Measurements from ENCODE around the gene FARS2. TPM values are rescaled to one million over a fixed set of nuclear protein-coding genes. Genes with fewer than 3 reads are reported as not detected.

FARS2 gene
- polyA plus RNA-seq, 2 donors, result 5.0 to 10.5 TPM

DNA sequence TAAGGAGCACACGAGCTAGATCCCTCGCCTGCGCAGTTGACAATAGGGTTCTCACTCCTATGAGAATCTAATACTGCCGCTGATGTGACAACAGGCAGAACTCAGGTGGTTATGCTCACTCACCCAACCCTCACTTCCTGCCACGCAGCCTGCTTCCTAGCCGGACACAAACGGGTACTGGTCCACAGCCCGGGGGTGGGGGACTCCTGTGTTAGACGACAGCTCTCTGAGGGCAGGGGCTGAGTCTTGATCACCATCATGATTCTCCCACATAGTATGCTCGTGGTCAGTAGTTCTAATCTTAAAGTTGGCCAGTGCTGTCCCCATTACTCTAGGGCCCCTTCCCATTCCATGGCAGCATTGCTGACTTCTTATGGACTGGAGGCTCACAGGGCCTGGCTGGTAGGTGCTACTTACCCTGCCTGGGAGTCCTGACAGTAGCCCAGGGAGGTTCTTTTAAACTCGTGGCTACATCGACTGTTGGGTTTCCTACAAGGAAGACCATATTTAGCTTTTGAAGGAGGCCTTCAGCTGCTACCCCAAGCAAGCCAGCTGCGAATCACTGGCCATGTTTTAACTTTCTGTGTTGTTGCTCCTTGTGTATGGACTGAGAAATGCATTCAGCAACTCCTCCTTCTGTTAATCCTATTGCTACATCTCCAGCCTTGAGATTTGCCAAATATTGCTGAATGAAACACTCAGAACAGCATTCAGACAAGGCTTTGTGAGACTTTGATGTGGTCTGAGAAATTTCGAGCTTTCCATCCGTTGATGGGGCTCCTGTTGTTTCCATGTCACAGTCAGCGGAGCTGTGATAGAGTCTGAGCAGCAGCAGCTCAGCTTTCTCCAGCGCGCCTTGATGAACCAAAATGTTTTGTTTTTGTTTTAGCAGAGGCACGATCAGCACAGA lies 445.1 kb downstream of the FARS2 start:
- 82 to 88% methylated on average over 19 of the region's 19 CpGs for WGBS, 2 donors

GRCh38 chr6:5707281-5708045 lies 446.1 kb downstream of the FARS2 start:
- no peak overlapping the region for H3K27ac ChIP-seq (ENCODE audit: low read depth in 2 of 2, low read length in 1 of 2)
- no peaks in the 10 kb centered on the region for H3K9me3 ChIP-seq (ENCODE audit: control insufficient read depth in 2 of 2, insufficient read depth in 1 of 2, low read depth in 1 of 2, low read length in 1 of 2)
- no peak overlapping the region for H3K4me3 ChIP-seq (ENCODE audit: low read depth in 1 of 2, low read length in 2 of 2)
- peaks cover 0 to 3% of the 10 kb centered on the region in 2 donors for H3K36me3 ChIP-seq (ENCODE audit: control insufficient read depth in 2 of 2, insufficient read depth in 2 of 2, low read length in 1 of 2)
- 96% methylated on average over 17 of the region's 17 CpGs for WGBS, 2 donors
- no peaks in the 10 kb centered on the region for H3K4me1 ChIP-seq (ENCODE audit: control insufficient read depth in 2 of 2, insufficient read depth in 2 of 2, low read length in 1 of 2)
- H3K27me3 ChIP-seq (ENCODE audit: control insufficient read depth in 1 of 2, insufficient read depth in 2 of 2, low read length in 2 of 2), result no peaks in the 10 kb centered on the region

More for the DNA sequence above, 445.1 kb downstream of the FARS2 start:
- H3K9me3 ChIP-seq (ENCODE audit: control insufficient read depth in 2 of 2, insufficient read depth in 1 of 2, low read depth in 1 of 2, low read length in 1 of 2), result no peaks in the 10 kb centered on the region
- H3K4me1 ChIP-seq (ENCODE audit: control insufficient read depth in 2 of 2, insufficient read depth in 2 of 2, low read length in 1 of 2), result no peaks in the 10 kb centered on the region
- no peak overlapping the region for H3K4me3 ChIP-seq (ENCODE audit: low read depth in 1 of 2, low read length in 2 of 2)
- peaks cover 0 to 3% of the 10 kb centered on the region in 2 donors for H3K36me3 ChIP-seq (ENCODE audit: control insufficient read depth in 2 of 2, insufficient read depth in 2 of 2, low read length in 1 of 2)
- H3K27me3 ChIP-seq (ENCODE audit: control insufficient read depth in 1 of 2, insufficient read depth in 2 of 2, low read length in 2 of 2), result no peaks in the 10 kb centered on the region
- no peak overlapping the region for H3K27ac ChIP-seq (ENCODE audit: low read depth in 2 of 2, low read length in 1 of 2)

DNA sequence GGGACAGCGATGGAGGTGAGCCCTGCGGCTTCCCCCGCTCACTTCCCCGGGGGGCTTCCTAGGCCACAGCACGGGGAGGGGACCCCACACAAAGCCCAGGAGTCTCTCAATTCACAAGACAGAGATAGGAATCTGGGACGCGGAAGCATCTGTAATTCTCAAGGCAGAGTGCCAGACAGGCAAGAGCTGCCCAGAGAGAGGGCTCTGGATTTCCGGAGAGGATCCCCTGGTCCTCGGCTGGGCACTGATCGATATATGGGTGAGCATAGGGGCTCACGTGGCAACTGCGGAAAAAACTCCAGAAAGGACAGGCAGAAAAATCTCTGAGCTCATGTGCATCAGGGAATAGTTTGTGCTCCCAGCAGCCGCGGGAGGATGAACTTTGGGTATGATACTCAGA lies 449.2 kb downstream of the FARS2 start:
- WGBS, 2 donors, result 85 to 93% methylated on average over 14 of the region's 14 CpGs
- Histone ChIP-seq H3K27me3 (ENCODE audit: control insufficient read depth in 1 of 2, insufficient read depth in 2 of 2, low read length in 2 of 2) (no peaks in the 10 kb centered on the region), H3K9me3 (ENCODE audit: control insufficient read depth in 2 of 2, insufficient read depth in 1 of 2, low read depth in 1 of 2, low read length in 1 of 2) (no peaks in the 10 kb centered on the region), H3K36me3 (ENCODE audit: control insufficient read depth in 2 of 2, insufficient read depth in 2 of 2, low read length in 1 of 2) (no peaks in the 10 kb centered on the region), H3K4me1 (ENCODE audit: control insufficient read depth in 2 of 2, insufficient read depth in 2 of 2, low read length in 1 of 2) (no peaks in the 10 kb centered on the region), H3K4me3 (ENCODE audit: low read depth in 1 of 2, low read length in 2 of 2) (no peak overlapping the region), H3K27ac (ENCODE audit: low read depth in 2 of 2, low read length in 1 of 2) (no peak overlapping the region)

DNA sequence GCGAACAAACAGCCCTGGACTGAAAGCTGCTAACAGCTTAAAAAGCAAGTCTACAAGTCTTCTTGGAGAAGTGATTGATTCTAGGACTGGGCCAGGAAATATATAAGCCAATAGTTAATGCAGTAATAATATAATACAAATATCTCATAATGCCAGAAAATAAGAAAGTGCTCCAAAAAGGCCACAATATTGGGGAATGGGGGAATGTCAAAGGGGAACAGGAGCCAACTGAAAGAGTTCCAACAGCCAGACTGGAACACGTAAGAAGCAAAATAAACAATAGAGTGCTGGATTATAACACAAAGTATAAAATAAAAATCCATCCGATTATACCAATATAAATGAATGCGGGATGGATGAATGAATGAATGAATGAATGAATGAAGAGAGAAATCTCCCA lies 449.6 kb downstream of the FARS2 start:
- H3K9me3 ChIP-seq (ENCODE audit: control insufficient read depth in 2 of 2, insufficient read depth in 1 of 2, low read depth in 1 of 2, low read length in 1 of 2), result no peaks in the 10 kb centered on the region
- WGBS, 2 donors, result 76 to 80% methylated on average over 4 of the region's 4 CpGs
- H3K36me3 ChIP-seq (ENCODE audit: control insufficient read depth in 2 of 2, insufficient read depth in 2 of 2, low read length in 1 of 2), result no peaks in the 10 kb centered on the region
- no peaks in the 10 kb centered on the region for H3K4me1 ChIP-seq (ENCODE audit: control insufficient read depth in 2 of 2, insufficient read depth in 2 of 2, low read length in 1 of 2)
- no peak overlapping the region for H3K27ac ChIP-seq (ENCODE audit: low read depth in 2 of 2, low read length in 1 of 2)
- H3K4me3 ChIP-seq (ENCODE audit: low read depth in 1 of 2, low read length in 2 of 2), result no peak overlapping the region
- H3K27me3 ChIP-seq (ENCODE audit: control insufficient read depth in 1 of 2, insufficient read depth in 2 of 2, low read length in 2 of 2), result no peaks in the 10 kb centered on the region

DNA sequence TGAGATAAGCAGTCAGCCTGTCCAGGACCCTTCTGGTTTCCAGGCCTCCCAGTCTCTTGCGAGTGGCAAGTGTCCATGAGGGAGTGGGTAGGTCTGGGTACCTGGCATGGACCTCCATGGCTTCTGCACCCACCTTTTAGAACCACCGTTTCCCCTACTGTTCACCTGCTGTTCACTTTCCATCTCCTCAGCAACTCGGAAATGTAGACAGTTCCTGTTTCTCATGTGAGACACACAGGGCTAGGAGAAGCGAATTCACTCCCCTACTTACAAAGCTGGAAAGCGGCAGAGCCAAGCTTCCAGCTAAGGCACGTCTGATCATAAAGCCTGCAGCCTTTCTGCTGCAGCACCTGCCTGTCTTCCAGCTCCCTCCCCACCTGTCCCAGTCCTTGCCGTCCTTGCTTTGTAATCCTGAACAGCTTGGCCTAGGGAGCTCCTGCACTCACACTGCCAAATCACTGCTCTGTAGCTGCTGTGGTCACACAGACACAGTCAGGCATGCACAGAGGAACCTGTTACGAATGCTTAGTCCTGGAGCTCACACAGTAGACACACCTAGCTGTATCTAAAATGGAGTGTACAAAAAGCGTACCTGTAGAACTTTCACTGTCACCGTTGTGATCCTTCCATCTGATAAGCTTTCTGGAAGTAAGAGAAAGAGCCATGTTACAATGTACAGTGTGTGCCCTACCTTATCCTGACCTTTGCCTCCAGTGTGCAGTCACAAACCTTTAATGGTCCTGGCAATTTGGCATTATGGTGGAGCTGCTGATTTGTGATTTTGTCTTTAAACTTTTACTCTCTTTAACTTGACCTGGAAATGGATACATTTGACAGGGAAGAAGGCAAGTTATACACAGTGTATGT lies 451.3 kb downstream of the FARS2 start:
- Histone ChIP-seq H3K27ac (ENCODE audit: low read depth in 2 of 2, low read length in 1 of 2) (no peak overlapping the region), H3K27me3 (ENCODE audit: control insufficient read depth in 1 of 2, insufficient read depth in 2 of 2, low read length in 2 of 2) (no peaks in the 10 kb centered on the region)
- WGBS, 2 donors, result 76 to 83% methylated on average over 10 of the region's 10 CpGs

DNA sequence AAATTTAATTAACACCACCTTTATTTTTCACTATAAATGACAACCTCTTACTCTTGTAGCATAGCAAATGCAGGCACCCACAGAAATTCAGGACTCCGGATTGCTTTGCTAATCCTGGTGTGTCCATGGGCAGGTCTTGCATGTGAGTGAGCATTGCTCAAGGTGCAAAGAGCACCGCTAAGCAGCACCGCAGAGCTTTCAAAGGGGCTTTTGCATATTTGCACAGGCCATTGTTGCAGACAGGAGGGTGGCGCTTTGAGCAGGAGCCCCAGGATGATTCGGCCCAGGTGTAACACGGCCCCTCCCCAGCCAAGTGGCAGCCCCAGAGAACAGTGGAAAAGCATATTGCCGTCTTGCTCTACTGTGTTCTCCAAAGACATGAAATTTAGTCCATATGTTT lies 452.2 kb downstream of the FARS2 start:
- WGBS, 2 donors, result 78 to 82% methylated on average over 7 of the region's 7 CpGs
- Histone ChIP-seq H3K36me3 (ENCODE audit: control insufficient read depth in 2 of 2, insufficient read depth in 2 of 2, low read length in 1 of 2) (no peaks in the 10 kb centered on the region), H3K27ac (ENCODE audit: low read depth in 2 of 2, low read length in 1 of 2) (no peak overlapping the region), H3K4me1 (ENCODE audit: control insufficient read depth in 2 of 2, insufficient read depth in 2 of 2, low read length in 1 of 2) (no peaks in the 10 kb centered on the region), H3K9me3 (ENCODE audit: control insufficient read depth in 2 of 2, insufficient read depth in 1 of 2, low read depth in 1 of 2, low read length in 1 of 2) (no peaks in the 10 kb centered on the region), H3K27me3 (ENCODE audit: control insufficient read depth in 1 of 2, insufficient read depth in 2 of 2, low read length in 2 of 2) (no peaks in the 10 kb centered on the region), H3K4me3 (ENCODE audit: low read depth in 1 of 2, low read length in 2 of 2) (no peak overlapping the region)

More for the DNA sequence above, 451.3 kb downstream of the FARS2 start:
- no peaks in the 10 kb centered on the region for H3K36me3 ChIP-seq (ENCODE audit: control insufficient read depth in 2 of 2, insufficient read depth in 2 of 2, low read length in 1 of 2)
- no peaks in the 10 kb centered on the region for H3K9me3 ChIP-seq (ENCODE audit: control insufficient read depth in 2 of 2, insufficient read depth in 1 of 2, low read depth in 1 of 2, low read length in 1 of 2)
- no peaks in the 10 kb centered on the region for H3K4me1 ChIP-seq (ENCODE audit: control insufficient read depth in 2 of 2, insufficient read depth in 2 of 2, low read length in 1 of 2)
- H3K4me3 ChIP-seq (ENCODE audit: low read depth in 1 of 2, low read length in 2 of 2), result no peak overlapping the region

DNA sequence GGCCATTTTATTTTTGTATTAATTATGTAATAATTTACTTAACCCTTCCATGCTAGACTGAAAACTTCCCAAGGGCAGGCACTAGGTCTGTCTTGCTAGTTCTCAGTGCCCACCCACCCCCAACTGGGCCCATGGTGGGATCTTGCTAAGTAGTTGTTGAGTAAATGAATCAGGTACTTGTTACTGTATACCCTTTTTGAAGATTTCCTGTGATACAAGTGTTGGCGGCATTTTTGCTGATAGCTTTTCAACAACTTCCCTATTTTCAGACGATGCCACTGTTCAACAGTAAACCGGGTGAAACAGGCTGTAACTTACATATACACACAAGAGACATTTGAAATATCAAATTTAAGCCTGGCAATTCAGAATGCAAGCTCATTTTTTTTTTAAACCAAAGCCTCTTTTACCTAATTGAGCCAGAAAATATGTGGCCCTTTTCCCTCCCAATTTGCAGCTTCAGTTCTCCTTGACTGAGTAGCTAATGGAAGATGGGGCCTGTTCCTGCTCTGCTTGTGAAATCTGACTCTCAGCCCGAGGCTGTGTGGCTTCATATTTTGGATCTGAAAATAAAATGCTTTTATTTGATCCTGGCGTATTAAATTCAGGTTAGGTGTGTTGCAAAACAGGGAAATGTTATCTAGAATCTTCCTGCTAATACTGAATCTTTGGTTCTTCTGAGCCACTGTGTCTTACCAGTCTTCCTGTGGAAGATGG lies 457.1 kb downstream of the FARS2 start:
- no peaks in the 10 kb centered on the region for H3K27me3 ChIP-seq (ENCODE audit: control insufficient read depth in 1 of 2, insufficient read depth in 2 of 2, low read length in 2 of 2)
- no peaks in the 10 kb centered on the region for H3K9me3 ChIP-seq (ENCODE audit: control insufficient read depth in 2 of 2, insufficient read depth in 1 of 2, low read depth in 1 of 2, low read length in 1 of 2)
- 82 to 87% methylated on average over 5 of the region's 5 CpGs for WGBS, 2 donors
- H3K4me1 ChIP-seq (ENCODE audit: control insufficient read depth in 2 of 2, insufficient read depth in 2 of 2, low read length in 1 of 2), result no peaks in the 10 kb centered on the region
- H3K27ac ChIP-seq (ENCODE audit: low read depth in 2 of 2, low read length in 1 of 2), result no peak overlapping the region
- no peaks in the 10 kb centered on the region for H3K36me3 ChIP-seq (ENCODE audit: control insufficient read depth in 2 of 2, insufficient read depth in 2 of 2, low read length in 1 of 2)
- no peak overlapping the region for H3K4me3 ChIP-seq (ENCODE audit: low read depth in 1 of 2, low read length in 2 of 2)

- H3K27me3 ChIP-seq (ENCODE audit: control insufficient read depth in 1 of 2, insufficient read depth in 2 of 2, low read length in 2 of 2), result no peaks in the 10 kb centered on the region
- H3K9me3 ChIP-seq (ENCODE audit: control insufficient read depth in 2 of 2, insufficient read depth in 1 of 2, low read depth in 1 of 2, low read length in 1 of 2), result no peaks in the 10 kb centered on the region
- H3K4me1 ChIP-seq (ENCODE audit: control insufficient read depth in 2 of 2, insufficient read depth in 2 of 2, low read length in 1 of 2), result peaks cover 0 to under 1% of the 10 kb centered on the region in 2 donors
- no peaks in the 10 kb centered on the region for H3K36me3 ChIP-seq (ENCODE audit: control insufficient read depth in 2 of 2, insufficient read depth in 2 of 2, low read length in 1 of 2)
- H3K27ac ChIP-seq (ENCODE audit: low read depth in 2 of 2, low read length in 1 of 2), result no peak overlapping the region
- 81 to 85% methylated on average over 21 of the region's 21 CpGs for WGBS, 2 donors
- H3K4me3 ChIP-seq (ENCODE audit: low read depth in 1 of 2, low read length in 2 of 2), result no peak overlapping the region
Measured at GRCh38 chr6:5723841-5724691, 462.8 kb downstream of the FARS2 start.

All from esophagus (tissue), 2 donors.